GM12864 (cell line): Measurements from ENCODE around the gene TMEM72.

Source experiments
- DNase-seq: peaks from one replicate; pipeline ENCODE4 v3.0.0-alpha.2; 2011; ENCODE audit warnings: low read depth
- H3K4me3 ChIP-seq: 2 replicates; pipeline ENCODE4 v1.5.1; 2011; ENCODE audit warnings: mild to moderate bottlenecking, low read depth, low read length, control low read depth
- TF ChIP-seq, protein P1 (sequence below): IDR thresholded peaks from 2 replicates; pipeline ENCODE4 v1.5.1; 2011; ENCODE audit warnings: low read depth, mild to moderate bottlenecking, moderate library complexity, low read length, control low read depth, inconsistent platforms; ENCODE audit errors: missing control alignments

TMEM72 gene

GRCh38 chr10:44958898-44959246 is 47.7 kb downstream of the TMEM72 start:
- DNase-seq = no peak
- peak overlapping the region; percentile 78 for H3K4me3 ChIP-seq
- TF ChIP-seq, protein P1, sequence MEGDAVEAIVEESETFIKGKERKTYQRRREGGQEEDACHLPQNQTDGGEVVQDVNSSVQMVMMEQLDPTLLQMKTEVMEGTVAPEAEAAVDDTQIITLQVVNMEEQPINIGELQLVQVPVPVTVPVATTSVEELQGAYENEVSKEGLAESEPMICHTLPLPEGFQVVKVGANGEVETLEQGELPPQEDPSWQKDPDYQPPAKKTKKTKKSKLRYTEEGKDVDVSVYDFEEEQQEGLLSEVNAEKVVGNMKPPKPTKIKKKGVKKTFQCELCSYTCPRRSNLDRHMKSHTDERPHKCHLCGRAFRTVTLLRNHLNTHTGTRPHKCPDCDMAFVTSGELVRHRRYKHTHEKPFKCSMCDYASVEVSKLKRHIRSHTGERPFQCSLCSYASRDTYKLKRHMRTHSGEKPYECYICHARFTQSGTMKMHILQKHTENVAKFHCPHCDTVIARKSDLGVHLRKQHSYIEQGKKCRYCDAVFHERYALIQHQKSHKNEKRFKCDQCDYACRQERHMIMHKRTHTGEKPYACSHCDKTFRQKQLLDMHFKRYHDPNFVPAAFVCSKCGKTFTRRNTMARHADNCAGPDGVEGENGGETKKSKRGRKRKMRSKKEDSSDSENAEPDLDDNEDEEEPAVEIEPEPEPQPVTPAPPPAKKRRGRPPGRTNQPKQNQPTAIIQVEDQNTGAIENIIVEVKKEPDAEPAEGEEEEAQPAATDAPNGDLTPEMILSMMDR = no peak

GRCh38 chr10:44959247-44960087 is 48.3 kb downstream of the TMEM72 start, which contains the start of gene RASSF4:
Gene RASSF4, plus strand, starts transcription at chr10:44959802. Its CDS starts 10,401 bp downstream, at chr10:44970203.
- peak within 1 kb of the TSS; percentile 78 for H3K4me3 ChIP-seq
- DNase-seq = no peak
- TF ChIP-seq, protein P1 = no peak

- peak overlapping the region; percentile 71 for H3K4me3 ChIP-seq
- no peak for DNase-seq
Observed at GRCh38 chr10:44960088-44960460, 48.9 kb downstream of the TMEM72 start.

GRCh38 chr10:44960482-44961229 is 49.5 kb downstream of the TMEM72 start:
- peak overlapping the region; percentile 71 for H3K4me3 ChIP-seq
- TF ChIP-seq, protein P1 = no peak
- DNase-seq = no peak

More at GRCh38 chr10:44960088-44960460, 48.9 kb downstream of the TMEM72 start:
- TF ChIP-seq, protein P1 = no peak

- DNase-seq = no peak
- no peak overlapping the region for H3K4me3 ChIP-seq
- TF ChIP-seq, protein P1 = no peak
Observed at GRCh38 chr10:44961230-44961571, 50.1 kb downstream of the TMEM72 start.

GRCh38 chr10:44961931-44962750 is 51.0 kb downstream of the TMEM72 start:
- TF ChIP-seq, protein P1 = no peak
- H3K4me3 ChIP-seq = no peak overlapping the region
- no peak for DNase-seq
